H4 (cell line): Measurements from ENCODE around the gene BOK. TPM values are rescaled to one million over a fixed set of nuclear protein-coding genes. Genes with fewer than 3 reads are reported as not detected.
"Not testable (repeated sequence)": the region's sequence is repeated elsewhere in the genome, so short reads cannot be mapped to it uniquely, and the experiment has no call there.

Source experiments
- DNase-seq: peaks from one replicate; pipeline ENCODE4 v3.0.0-alpha.2; 2015; ENCODE audit warnings: low spot score
- total RNA-seq: library from RNA; depleted of rRNA; stranded (reverse); fragments of >200 nt; shearing (Covaris generic); gene quantifications from 2 replicates; pipeline ENCODE4 v1.2.3, GENCODE V29; 2014

BOK gene
- total RNA-seq, 1 experiment from 2014 or later: 1.2 TPM

- DNase-seq: no peak
Observed at GRCh38 chr2:241571821-241572620, 13.5 kb downstream of the BOK start.

GRCh38 chr2:241572915-241573651 lies 14.5 kb downstream of the BOK start:
- DNase-seq: not testable (repeated sequence)

- DNase-seq: no peak
Observed at GRCh38 chr2:241573741-241574140, 15.2 kb downstream of the BOK start.

- no peak for DNase-seq
Observed at GRCh38 chr2:241574911-241575623, 16.5 kb downstream of the BOK start.

GRCh38 chr2:241575624-241576292 lies 17.2 kb downstream of the BOK start:
- DNase-seq: no peak

GRCh38 chr2:241576293-241576654 lies 17.7 kb downstream of the BOK start:
- no peak for DNase-seq

- no peak for DNase-seq
Observed at GRCh38 chr2:241577413-241578122, 19.0 kb downstream of the BOK start.

- no peak for DNase-seq
Observed at GRCh38 chr2:241579281-241579680, 20.7 kb downstream of the BOK start.

GRCh38 chr2:241582328-241582727 lies 23.8 kb downstream of the BOK start:
- DNase-seq: no peak

GRCh38 chr2:241582806-241583205 lies 24.3 kb downstream of the BOK start:
- no peak for DNase-seq

- no peak for DNase-seq
Observed at GRCh38 chr2:241584436-241584835, 25.9 kb downstream of the BOK start.

GRCh38 chr2:241586564-241587264 lies 28.2 kb downstream of the BOK start:
- no peak for DNase-seq

- not testable (repeated sequence) for DNase-seq
Observed at GRCh38 chr2:241589863-241590262, 31.3 kb downstream of the BOK start.

GRCh38 chr2:241590496-241591455 lies 32.2 kb downstream of the BOK start:
- DNase-seq: not testable (repeated sequence)

GRCh38 chr2:241592126-241592845 lies 33.7 kb downstream of the BOK start:
- DNase-seq: no peak

GRCh38 chr2:241593271-241593670 lies 34.7 kb downstream of the BOK start:
- no peak for DNase-seq

- no peak for DNase-seq
Observed at GRCh38 chr2:241595600-241596140, 37.1 kb downstream of the BOK start.

GRCh38 chr2:241597561-241597960 lies 39.0 kb downstream of the BOK start:
- DNase-seq: no peak

GRCh38 chr2:241598061-241598460 lies 39.5 kb downstream of the BOK start:
- DNase-seq: no peak
